ENCODE data around the gene CDCP2. TPM values are rescaled to one million over a fixed set of nuclear protein-coding genes. Genes with fewer than 3 reads are reported as not detected.

The CDCP2 gene
- total and polyA plus RNA-seq, 2 of the 8 experiments (the other 6 are each of a cell fraction or from before 2014, with no cell fraction given), result not detected

DNA sequence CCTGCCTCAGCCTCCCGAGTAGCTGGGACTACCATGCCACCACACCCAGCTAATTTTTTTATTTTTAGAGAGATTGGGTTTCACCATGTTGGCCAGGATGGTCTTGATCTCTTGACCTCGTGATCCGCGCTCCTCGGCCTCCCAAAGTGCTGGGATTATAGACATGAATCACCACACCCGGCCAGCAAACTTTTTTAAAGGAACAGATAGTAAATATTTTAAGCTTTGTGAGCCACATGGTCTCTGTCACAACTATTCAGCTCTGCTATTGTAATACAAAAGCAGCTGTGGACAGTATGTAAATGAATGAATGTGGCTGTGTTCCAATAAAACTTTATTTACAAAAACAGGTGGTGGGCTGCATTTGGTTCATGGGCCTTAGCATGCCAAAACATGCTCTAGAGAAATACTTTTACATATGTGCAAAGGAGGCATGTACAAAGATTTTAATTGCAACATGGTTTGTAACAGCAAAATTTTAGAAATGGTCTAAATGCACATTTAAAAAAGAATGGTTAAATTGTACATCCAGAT lies 47.0 kb downstream of the CDCP2 start:
- Histone ChIP-seq H3K18ac (ENCODE audit: extremely low read depth, low read length) (no peak overlapping the region), H3K14ac (ENCODE audit: insufficient read length) (no peak overlapping the region), H4K91ac (replicated peaks; ENCODE audit: insufficient read length, low read length) (no peak overlapping the region), H2AK5ac (ENCODE audit: low read depth, low read length) (no peak overlapping the region), H3K4me2 (ENCODE audit: insufficient read depth in 1 of 2, low read depth in 2 of 2, low read length in 2 of 2) (no peak overlapping the region), H3K27ac (ENCODE audit: low read depth, low read length) (no peak overlapping the region), H3K79me2 (ENCODE audit: control insufficient read depth in 1 of 2, insufficient read depth in 2 of 2, low read length in 2 of 2) (no peaks in the 10 kb centered on the region), H2BK15ac (ENCODE audit: low read length) (no peak overlapping the region), H3K4ac (replicated peaks; ENCODE audit: insufficient read length, low read depth, low read length) (no peak overlapping the region), H4K8ac (ENCODE audit: extremely low read depth, insufficient read depth, low read length) (no peak overlapping the region), H2BK12ac (ENCODE audit: low read depth, low read length) (no peak overlapping the region), H3K9me3 (ENCODE audit: insufficient read depth in 2 of 2, low read depth in 1 of 2, low read length in 1 of 2) (no peaks in the 10 kb centered on the region), H2AFZ (ENCODE audit: low read length) (no peak overlapping the region), H4K5ac (ENCODE audit: insufficient read length, low read depth, low read length) (no peak overlapping the region), H3K56ac (replicated peaks; ENCODE audit: insufficient read length, low read depth, low read length) (no peak overlapping the region), H3K79me1 (ENCODE audit: low read depth, low read length) (no peaks in the 10 kb centered on the region), H3K23ac (ENCODE audit: insufficient read length) (no peak overlapping the region), H3K4me1 (replicated peaks in 1 of 4; ENCODE audit: control insufficient read depth in 3 of 4, insufficient read depth in 4 of 4, low read length in 3 of 4) (no peaks in the 10 kb centered on the region), H2BK20ac (ENCODE audit: low read length) (no peak overlapping the region), H2BK120ac (replicated peaks; ENCODE audit: low read depth, low read length) (no peak overlapping the region), H3K36me3 (ENCODE audit: control insufficient read depth in 2 of 4, insufficient read depth in 4 of 4, low read length in 3 of 4) (no peaks in the 10 kb centered on the region), H3K4me3 (ENCODE audit: extremely low read depth in 1 of 4, insufficient read depth in 2 of 4, low read depth in 3 of 4, low read length in 4 of 4) (no peak overlapping the region), H4K20me1 (replicated peaks in 1 of 2; ENCODE audit: control insufficient read depth in 1 of 2, insufficient read depth in 2 of 2, low read length in 2 of 2) (no peaks in the 10 kb centered on the region), H3K9ac (replicated peaks in 1 of 4; ENCODE audit: extremely low read depth in 1 of 4, low read depth in 3 of 4, low read length in 3 of 4) (no peak overlapping the region), H3K27me3 (replicated peaks in 1 of 4; ENCODE audit: control insufficient read depth in 3 of 4, extremely low read depth in 1 of 4, insufficient read depth in 3 of 4, low read length in 3 of 4) (no peaks in the 10 kb centered on the region), H3K23me2 (ENCODE audit: low read depth, low read length) (no peaks in the 10 kb centered on the region), H2BK5ac (ENCODE audit: low read depth, low read length) (no peak overlapping the region)
- DNase-seq (ENCODE audit: low read depth in 1 of 2, low spot score in 2 of 2), result peak in 1 of 2 experiments; percentile 33
- FAIRE-seq, result no peak
- ChIA-PET CTCF (ENCODE audit: partially characterized antibody) (interaction anchor here (1.0 to 1.4 kb wide), 5 partner anchors 9 to 38 kb away, joined by 3 to 5 read pairs (median 3); no protein-coding TSS in a partner anchor), POLR2A (ENCODE audit: partially characterized antibody) (no interaction called here)
- WGBS, 2 experiments (ENCODE audit: extremely low coverage in 1 of 2, insufficient coverage in 1 of 2, insufficient read length in 1 of 2, insufficient replicate concordance in 2 of 2, low coverage in 1 of 2, low lambda C conversion rate in 2 of 2, missing lambda C conversion rate in 1 of 2), result 87% methylated on average over 6 of the region's 6 CpGs; no CpG with 5 or more reads in 1 of the 2 experiments
- TF ChIP-seq SP2 (IDR thresholded peaks at IDR 0.05; ENCODE audit: low read length), result no peak

All from H1 (cell line).